ENCODE results near the gene NUMA1. TPM values are rescaled to one million over a fixed set of nuclear protein-coding genes. Genes with fewer than 3 reads are reported as not detected.

The NUMA1 gene
- total and polyA plus RNA-seq, 9 of the 15 experiments (the other 6 are each of a cell fraction or from before 2014, with no cell fraction given), result 4.1 to 104 (median 51.2) TPM

- TF ChIP-seq CBX1 (IDR thresholded peaks at IDR 0.05; ENCODE audit: low read depth) (no peak), MBD1 (CRISPR knock-in tag; IDR thresholded peaks at IDR 0.05) (no peak), ILK (tag; IDR thresholded peaks at IDR 0.05; ENCODE audit: borderline replicate concordance, low read depth) (no peak), PHF21A (IDR thresholded peaks at IDR 0.05; ENCODE audit: borderline replicate concordance, low read depth) (no peak), SLC30A9 (CRISPR knock-in tag; IDR thresholded peaks at IDR 0.05) (no peak), ZBTB40 (IDR thresholded peaks at IDR 0.05) (peak; percentile 92), ZBTB40 (CRISPR knock-in tag; IDR thresholded peaks at IDR 0.05) (no peak), PRMT5 (CRISPR knock-in tag; IDR thresholded peaks at IDR 0.05) (no peak), UBTF (IDR thresholded peaks at IDR 0.05; ENCODE audit: borderline replicate concordance in 1 of 2, low read depth in 2 of 2, low read length in 2 of 2) (0 out of 4 replicates have a peak, but pooled peaks of 1 of the 2 experiments have one; percentile 13), RCOR1 (IDR thresholded peaks at IDR 0.05; ENCODE audit: borderline replicate concordance in 1 of 2, low read depth in 2 of 2, low read length in 2 of 2) (no peak; a peak in 1 of 4 replicates), RBBP5 (IDR thresholded peaks at IDR 0.05; ENCODE audit: borderline replicate concordance, insufficient read depth, low read length, poor library complexity, severe bottlenecking) (peak; percentile 57), POU5F1 (IDR thresholded peaks at IDR 0.05; ENCODE audit: borderline replicate concordance, low read depth, low read length, partially characterized antibody) (peak; percentile 9)
Measured at GRCh38 chr11:72080326-72081183, at the start of gene NUMA1, which contains the start of gene LRRC51 (continued).

Data from K562 (cell line).